Dedifferentiated amniotic fluid mesenchymal stem cell (primary cell): ENCODE measurements around the gene AFTPH.
"Not testable (repeated sequence)": the region's sequence is repeated elsewhere in the genome, so short reads cannot be mapped to it uniquely, and the experiment has no call there.

Experiments
- DNase-seq: peaks from one replicate; pipeline ENCODE4 v3.0.0-alpha.2; 2016; ENCODE audit errors: extremely low spot score

Gene AFTPH

GRCh38 chr2:64500549-64500948 is 23.6 kb upstream of the AFTPH start:
- no peak for DNase-seq

- DNase-seq = no peak
Observed at GRCh38 chr2:64501946-64502345, 22.2 kb upstream of the AFTPH start.

GRCh38 chr2:64502860-64503259 is 21.3 kb upstream of the AFTPH start:
- no peak for DNase-seq

GRCh38 chr2:64504774-64505720 is 19.1 kb upstream of the AFTPH start:
- no peak for DNase-seq

- DNase-seq = no peak
Observed at GRCh38 chr2:64506686-64507085, 17.4 kb upstream of the AFTPH start.

- DNase-seq = no peak
Observed at GRCh38 chr2:64514008-64514407, 10.1 kb upstream of the AFTPH start.

- no peak for DNase-seq
Observed at GRCh38 chr2:64515086-64515485, 9.0 kb upstream of the AFTPH start.

GRCh38 chr2:64516651-64517510 is 7.2 kb upstream of the AFTPH start:
- DNase-seq = no peak

- no peak for DNase-seq
Observed at GRCh38 chr2:64517511-64517884, 6.6 kb upstream of the AFTPH start.

GRCh38 chr2:64522843-64523428 is 1.2 kb upstream of the AFTPH start:
- peak; percentile 91 for DNase-seq

GRCh38 chr2:64524604-64525316 is 632 bp downstream of the AFTPH start:
- DNase-seq = no peak

GRCh38 chr2:64525317-64525613 is 1.1 kb downstream of the AFTPH start:
- peak; percentile 42 for DNase-seq

- DNase-seq = no peak
Observed at GRCh38 chr2:64526034-64526433, 1.9 kb downstream of the AFTPH start.

- not testable (repeated sequence) for DNase-seq
Observed at GRCh38 chr2:64530946-64531345, 6.8 kb downstream of the AFTPH start.

- no peak for DNase-seq
Observed at GRCh38 chr2:64532030-64532429, 7.9 kb downstream of the AFTPH start.

GRCh38 chr2:64533882-64534281 is 9.8 kb downstream of the AFTPH start:
- no peak for DNase-seq

- no peak for DNase-seq
Observed at GRCh38 chr2:64534363-64534762, 10.2 kb downstream of the AFTPH start.

GRCh38 chr2:64535024-64535423 is 10.9 kb downstream of the AFTPH start:
- DNase-seq = no peak

- peak; percentile 41 for DNase-seq
Observed at GRCh38 chr2:64537991-64538390, 13.9 kb downstream of the AFTPH start.

- DNase-seq = no peak
Observed at GRCh38 chr2:64538764-64539433, 14.8 kb downstream of the AFTPH start.

GRCh38 chr2:64540615-64541014 is 16.5 kb downstream of the AFTPH start:
- DNase-seq = no peak
